ENCODE data around the gene MAEA. TPM values are rescaled to one million over a fixed set of nuclear protein-coding genes. Genes with fewer than 3 reads are reported as not detected.

Gene MAEA
- total and polyA plus RNA-seq, 4 donors, result 20.9 to 33.9 (median 29.8) TPM

DNA sequence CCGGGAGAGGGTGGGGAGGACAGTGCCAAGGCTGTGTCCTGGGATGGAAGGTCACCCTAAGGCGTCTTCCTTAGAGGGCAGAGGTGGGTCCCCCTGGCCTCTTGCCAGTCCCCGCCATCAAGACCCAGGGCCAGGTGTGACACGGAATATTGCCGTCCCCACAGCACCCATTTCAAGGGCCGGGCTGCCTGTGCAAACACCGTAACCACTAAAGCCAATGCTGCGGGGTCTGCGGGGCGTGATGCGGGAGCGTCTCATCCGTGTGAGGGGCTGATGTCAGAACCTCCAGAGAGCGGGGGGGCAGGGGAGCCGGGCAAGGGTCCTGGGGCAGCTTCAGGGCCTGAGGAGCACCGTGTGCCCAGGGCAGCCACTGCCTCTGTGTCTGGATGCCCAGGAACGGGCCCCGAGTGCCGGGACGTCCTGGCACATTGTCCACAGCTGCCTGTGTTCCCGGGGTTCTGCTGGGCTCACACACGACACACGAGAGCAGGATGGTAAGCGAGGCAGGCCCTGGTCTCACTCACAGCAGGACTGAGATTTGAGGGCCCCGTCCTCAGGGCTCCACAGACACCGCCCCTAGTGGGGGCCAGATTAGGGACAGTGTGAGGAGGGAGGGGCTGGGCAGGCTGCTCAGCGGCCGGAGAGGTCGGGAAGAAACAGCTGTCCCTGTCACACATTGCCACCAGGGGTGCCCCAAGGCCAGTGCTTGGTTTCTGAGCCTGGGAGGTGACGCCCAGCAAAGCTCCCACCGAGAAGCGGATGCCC lies 87.3 kb downstream of the MAEA start:
- H3K9me3 ChIP-seq (ENCODE audit: control insufficient read depth in 4 of 4, low read length in 3 of 4), result no peaks in the 10 kb centered on the region
- H3K36me3 ChIP-seq (ENCODE audit: control insufficient read depth in 4 of 4, insufficient read depth in 3 of 4, low read depth in 1 of 4, low read length in 3 of 4), result peaks cover 0 to 12% (median 8%) of the 10 kb centered on the region in 4 donors
- no peak overlapping the region for H3K27ac ChIP-seq (ENCODE audit: low read depth in 1 of 2, low read length in 2 of 2)
- H3K27me3 ChIP-seq (ENCODE audit: control insufficient read depth in 4 of 4, insufficient read depth in 4 of 4, low read length in 3 of 4), result no peaks in the 10 kb centered on the region
- H3K4me1 ChIP-seq (ENCODE audit: control insufficient read depth in 4 of 4, insufficient read depth in 4 of 4, low read length in 3 of 4), result no peaks in the 10 kb centered on the region
- no peak overlapping the region for H3K4me3 ChIP-seq (ENCODE audit: low read depth in 1 of 3, low read length in 3 of 3)
- WGBS, result 96% methylated on average over 32 of the region's 32 CpGs
- TF ChIP-seq RXRA (IDR thresholded peaks at IDR 0.05) (no peak), EGR1 (IDR thresholded peaks at IDR 0.05; ENCODE audit: low read depth in 2 of 2) (no peak), HNF4A (conservative IDR thresholded peaks at IDR 0.05) (no peak), JUND (IDR thresholded peaks at IDR 0.05) (no peak)
- no peak for DNase-seq (ENCODE audit: low spot score)
- no peak overlapping the region for H3K9ac ChIP-seq (ENCODE audit: low read depth in 1 of 2, low read length in 2 of 2)

DNA sequence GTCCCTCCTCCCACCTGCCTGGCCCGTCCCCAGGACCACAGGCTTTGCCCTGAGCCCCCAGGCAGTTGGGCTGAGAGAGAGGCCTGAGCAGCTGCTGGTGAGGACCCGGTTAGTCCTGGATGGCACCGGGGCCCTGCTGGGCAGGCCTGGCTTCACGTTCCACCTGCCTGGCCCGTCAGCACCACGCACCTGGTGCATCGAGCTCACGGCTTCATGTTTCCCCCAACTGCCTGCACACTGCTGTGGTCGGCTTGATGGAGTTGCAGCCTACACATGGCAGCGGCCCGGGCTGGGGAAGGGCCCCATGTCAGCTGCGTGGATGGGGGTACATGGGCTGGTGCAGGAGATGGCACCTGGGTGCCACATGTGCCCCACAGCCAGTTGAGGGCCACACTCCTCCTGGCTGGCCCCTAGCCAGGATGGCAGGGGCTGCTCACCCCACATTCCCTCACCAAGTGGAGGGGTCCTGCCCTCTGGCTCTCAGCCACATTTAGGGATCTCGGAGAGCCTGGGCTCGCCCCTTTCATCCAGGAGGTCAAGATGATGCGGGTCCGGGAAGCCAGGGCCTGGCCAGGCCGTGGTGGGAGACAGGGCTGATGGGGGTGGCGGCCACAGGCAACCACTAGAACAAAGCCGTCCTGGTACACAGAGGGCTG lies 88.0 kb downstream of the MAEA start:
- DNase-seq (ENCODE audit: low spot score), result no peak

More for the DNA sequence above, 88.0 kb downstream of the MAEA start:
- WGBS, result 97% methylated on average over 19 of the region's 19 CpGs
- H3K4me1 ChIP-seq (ENCODE audit: control insufficient read depth in 4 of 4, insufficient read depth in 4 of 4, low read length in 3 of 4), result no peaks in the 10 kb centered on the region
- H3K4me3 ChIP-seq (ENCODE audit: low read depth in 1 of 3, low read length in 3 of 3), result no peak overlapping the region
- H3K27ac ChIP-seq (ENCODE audit: low read depth in 1 of 2, low read length in 2 of 2), result no peak overlapping the region
- no peaks in the 10 kb centered on the region for H3K9me3 ChIP-seq (ENCODE audit: control insufficient read depth in 4 of 4, low read length in 3 of 4)
- no peak overlapping the region for H3K9ac ChIP-seq (ENCODE audit: low read depth in 1 of 2, low read length in 2 of 2)
- H3K27me3 ChIP-seq (ENCODE audit: control insufficient read depth in 4 of 4, insufficient read depth in 4 of 4, low read length in 3 of 4), result no peaks in the 10 kb centered on the region
- TF ChIP-seq SP1 (IDR thresholded peaks at IDR 0.05) (no peak), EGR1 (IDR thresholded peaks at IDR 0.05; ENCODE audit: low read depth in 2 of 2) (no peak), RAD21 (IDR thresholded peaks at IDR 0.05) (no peak), HNF4G (IDR thresholded peaks at IDR 0.05) (no peak), YY1 (IDR thresholded peaks at IDR 0.05) (no peak), ZBTB33 (IDR thresholded peaks at IDR 0.05) (no peak), RXRA (IDR thresholded peaks at IDR 0.05) (no peak), JUND (IDR thresholded peaks at IDR 0.05) (no peak)
- TF ChIP-seq, protein P1, sequence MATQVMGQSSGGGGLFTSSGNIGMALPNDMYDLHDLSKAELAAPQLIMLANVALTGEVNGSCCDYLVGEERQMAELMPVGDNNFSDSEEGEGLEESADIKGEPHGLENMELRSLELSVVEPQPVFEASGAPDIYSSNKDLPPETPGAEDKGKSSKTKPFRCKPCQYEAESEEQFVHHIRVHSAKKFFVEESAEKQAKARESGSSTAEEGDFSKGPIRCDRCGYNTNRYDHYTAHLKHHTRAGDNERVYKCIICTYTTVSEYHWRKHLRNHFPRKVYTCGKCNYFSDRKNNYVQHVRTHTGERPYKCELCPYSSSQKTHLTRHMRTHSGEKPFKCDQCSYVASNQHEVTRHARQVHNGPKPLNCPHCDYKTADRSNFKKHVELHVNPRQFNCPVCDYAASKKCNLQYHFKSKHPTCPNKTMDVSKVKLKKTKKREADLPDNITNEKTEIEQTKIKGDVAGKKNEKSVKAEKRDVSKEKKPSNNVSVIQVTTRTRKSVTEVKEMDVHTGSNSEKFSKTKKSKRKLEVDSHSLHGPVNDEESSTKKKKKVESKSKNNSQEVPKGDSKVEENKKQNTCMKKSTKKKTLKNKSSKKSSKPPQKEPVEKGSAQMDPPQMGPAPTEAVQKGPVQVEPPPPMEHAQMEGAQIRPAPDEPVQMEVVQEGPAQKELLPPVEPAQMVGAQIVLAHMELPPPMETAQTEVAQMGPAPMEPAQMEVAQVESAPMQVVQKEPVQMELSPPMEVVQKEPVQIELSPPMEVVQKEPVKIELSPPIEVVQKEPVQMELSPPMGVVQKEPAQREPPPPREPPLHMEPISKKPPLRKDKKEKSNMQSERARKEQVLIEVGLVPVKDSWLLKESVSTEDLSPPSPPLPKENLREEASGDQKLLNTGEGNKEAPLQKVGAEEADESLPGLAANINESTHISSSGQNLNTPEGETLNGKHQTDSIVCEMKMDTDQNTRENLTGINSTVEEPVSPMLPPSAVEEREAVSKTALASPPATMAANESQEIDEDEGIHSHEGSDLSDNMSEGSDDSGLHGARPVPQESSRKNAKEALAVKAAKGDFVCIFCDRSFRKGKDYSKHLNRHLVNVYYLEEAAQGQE (IDR thresholded peaks at IDR 0.05), result no peak
- H3K36me3 ChIP-seq (ENCODE audit: control insufficient read depth in 4 of 4, insufficient read depth in 3 of 4, low read depth in 1 of 4, low read length in 3 of 4), result peaks cover 0 to 12% (median 6%) of the 10 kb centered on the region in 4 donors

All from liver (tissue), 9 donors.